Activated CD8-positive, alpha-beta memory T cell treated with anti-CD3 and anti-CD28 coated beads for 24 hours (primary cell): ENCODE measurements around the gene RNASE8.
A peak's percentile ranks its signal among the peaks of the same experiment; 100 is the strongest.

ENCODE experiments used
- DNase-seq: peaks from one replicate; pipeline ENCODE4 v3.0.0-alpha.2; 2020

The RNASE8 gene

GRCh38 chr14:21054123-21054767, 3.4 kb upstream of the RNASE8 start:
- DNase-seq: no peak

GRCh38 chr14:21054768-21055145, 2.9 kb upstream of the RNASE8 start:
- no peak for DNase-seq

- DNase-seq: no peak
These were observed 2.0 kb upstream of the RNASE8 start for GRCh38 chr14:21055432-21056117.

GRCh38 chr14:21056520-21057163, 980 bp upstream of the RNASE8 start:
- DNase-seq: no peak

- DNase-seq: no peak
These were observed 1.3 kb downstream of the RNASE8 start for GRCh38 chr14:21058903-21059302.

- DNase-seq: no peak
These were observed 2.4 kb downstream of the RNASE8 start for GRCh38 chr14:21059842-21060613.

GRCh38 chr14:21060614-21061346, 3.2 kb downstream of the RNASE8 start:
- no peak for DNase-seq

GRCh38 chr14:21061347-21061668, 3.7 kb downstream of the RNASE8 start:
- DNase-seq: no peak

GRCh38 chr14:21063479-21063878, 5.9 kb downstream of the RNASE8 start:
- DNase-seq: no peak

GRCh38 chr14:21066882-21067502, 9.4 kb downstream of the RNASE8 start:
- DNase-seq: no peak

GRCh38 chr14:21068521-21069387, 11.1 kb downstream of the RNASE8 start:
- DNase-seq: peak; percentile 72

- DNase-seq: peak; percentile 64
These were observed 11.9 kb downstream of the RNASE8 start for GRCh38 chr14:21069388-21070082.

GRCh38 chr14:21070083-21070609, 12.5 kb downstream of the RNASE8 start, which contains the start of gene ARHGEF40:
Gene ARHGEF40 (plus strand): TSS chr14:21070304. CDS start chr14:21070397, 93 bp downstream.
- no peak for DNase-seq

GRCh38 chr14:21070610-21071224, 13.1 kb downstream of the RNASE8 start:
- DNase-seq: peak; percentile 65

- peak; percentile 73 for DNase-seq
These were observed 13.8 kb downstream of the RNASE8 start for GRCh38 chr14:21071225-21072030.

- DNase-seq: no peak
These were observed 14.4 kb downstream of the RNASE8 start for GRCh38 chr14:21072031-21072473.

GRCh38 chr14:21072781-21073339, 15.2 kb downstream of the RNASE8 start:
- no peak for DNase-seq

- DNase-seq: no peak
These were observed 16.3 kb downstream of the RNASE8 start for GRCh38 chr14:21073921-21074320.
